ENCODE measurements around the gene CEP57.
"Not testable (repeated sequence)": the region's sequence is repeated elsewhere in the genome, so short reads cannot be mapped to it uniquely, and the experiment has no call there.

The CEP57 gene

GRCh38 chr11:95835768-95836488, 45.6 kb downstream of the CEP57 start:
- peak; percentile 95 for TF ChIP-seq CTCF (conservative IDR thresholded peaks at IDR 0.05)
- no peak overlapping the region for H3K27ac ChIP-seq

GRCh38 chr11:95845167-95845566, 54.9 kb downstream of the CEP57 start:
- TF ChIP-seq CTCF (conservative IDR thresholded peaks at IDR 0.05): no peak
- H3K27ac ChIP-seq: no peak overlapping the region

GRCh38 chr11:95849087-95849825, 59.0 kb downstream of the CEP57 start:
- peak; percentile 83 for TF ChIP-seq CTCF (conservative IDR thresholded peaks at IDR 0.05)
- no peak overlapping the region for H3K27ac ChIP-seq

GRCh38 chr11:95850137-95850536, 59.8 kb downstream of the CEP57 start:
- TF ChIP-seq CTCF (conservative IDR thresholded peaks at IDR 0.05): no peak
- no peak overlapping the region for H3K27ac ChIP-seq

- TF ChIP-seq CTCF (conservative IDR thresholded peaks at IDR 0.05): no peak
- H3K27ac ChIP-seq: no peak overlapping the region
Measured at GRCh38 chr11:95853138-95853537, 62.8 kb downstream of the CEP57 start.

- H3K27ac ChIP-seq: no peak overlapping the region
- TF ChIP-seq CTCF (conservative IDR thresholded peaks at IDR 0.05): no peak
Measured at GRCh38 chr11:95853862-95854261, 63.6 kb downstream of the CEP57 start.

GRCh38 chr11:95854362-95854761, 64.1 kb downstream of the CEP57 start:
- not testable (repeated sequence) for H3K27ac ChIP-seq

GRCh38 chr11:95860024-95860423, 69.7 kb downstream of the CEP57 start:
- H3K27ac ChIP-seq: not testable (repeated sequence)

All from VCaP (cell line).